BLaER1 treated with 17β-estradiol and CSF1 and Interleukin-3, amounts not matched to agents 10 nM and 100 nM (cell line): ENCODE measurements around the gene FAAH.

Experiments
- H3K27ac ChIP-seq, 11 experiments: shearing (Covaris generic); formaldehyde crosslinking; 2 replicates each; pipeline ENCODE4 v1.8.1; 2022
- H3K27me3 ChIP-seq, 11 experiments: shearing (Covaris generic); formaldehyde crosslinking; 2 replicates each; pipeline ENCODE4 v1.8.1; 2022
- H3K36me3 ChIP-seq, 11 experiments: shearing (Covaris generic); formaldehyde crosslinking; 2 replicates each; pipeline ENCODE4 v1.8.1; 2022
- H3K4me1 ChIP-seq, 10 experiments: shearing (Covaris generic); formaldehyde crosslinking; 2 replicates each; pipeline ENCODE4 v1.8.1; 2022
- H3K4me2 ChIP-seq, 11 experiments: shearing (Covaris generic); formaldehyde crosslinking; 2 replicates each; pipeline ENCODE4 v1.8.1; 2022
- H3K4me3 ChIP-seq, 10 experiments: shearing (Covaris generic); formaldehyde crosslinking; 2 replicates each; pipeline ENCODE4 v1.8.1; 2022
- H3K9ac ChIP-seq, 11 experiments: shearing (Covaris generic); formaldehyde crosslinking; 2 replicates each; pipeline ENCODE4 v1.8.1; 2022
- H3K9me3 ChIP-seq, 11 experiments: shearing (Covaris generic); formaldehyde crosslinking; replicated peaks in 1 of 11; 2 replicates each; pipeline ENCODE4 v1.8.1; 2022
- H4K20me1 ChIP-seq, 11 experiments: shearing (Covaris generic); formaldehyde crosslinking; 2 replicates each; pipeline ENCODE4 v1.8.1; 2022
- Cebpa-rat ChIP-seq, 11 experiments: shearing (Covaris generic); IDR thresholded peaks; 2 replicates each; pipeline ENCODE4 v1.8.1; 2022

FAAH gene

DNA sequence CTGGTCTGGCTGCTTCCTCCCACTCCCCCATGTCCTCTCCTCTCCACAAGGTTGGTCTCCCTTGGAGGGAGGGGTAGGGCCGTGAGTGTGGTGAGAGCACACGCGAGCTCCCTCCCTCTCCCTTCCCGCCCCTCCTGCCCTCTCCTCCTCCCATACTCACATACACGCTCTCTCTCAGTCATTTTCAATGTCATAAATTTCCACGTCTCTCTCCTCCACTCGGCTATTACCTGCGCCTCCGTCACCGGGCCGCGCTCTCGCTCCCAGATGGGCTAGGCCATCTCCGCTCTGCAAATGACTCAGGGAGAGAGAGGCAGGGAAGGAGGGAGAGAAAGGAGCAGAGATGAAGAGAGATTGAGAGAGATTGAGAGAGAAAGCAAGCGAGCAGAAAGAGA is 58.8 kb downstream of the FAAH start:
- Histone ChIP-seq H3K4me3 (no peak overlapping the region), H4K20me1 (peaks cover 0 to 26% (median 9%) of the 10 kb centered on the region in 11 experiments; a peak in 13 of 22 replicates), H3K4me1 (no peaks in the 10 kb centered on the region), H3K27ac (no peak overlapping the region), H3K9ac (no peak overlapping the region), H3K4me2 (no peak overlapping the region), H3K36me3 (no peaks in the 10 kb centered on the region), H3K27me3 (peaks cover 26 to 47% (median 32%) of the 10 kb centered on the region in 11 experiments), H3K9me3 (no peaks in the 10 kb centered on the region)
- no peak for TF ChIP-seq Cebpa-rat (IDR thresholded peaks at IDR 0.05)

DNA sequence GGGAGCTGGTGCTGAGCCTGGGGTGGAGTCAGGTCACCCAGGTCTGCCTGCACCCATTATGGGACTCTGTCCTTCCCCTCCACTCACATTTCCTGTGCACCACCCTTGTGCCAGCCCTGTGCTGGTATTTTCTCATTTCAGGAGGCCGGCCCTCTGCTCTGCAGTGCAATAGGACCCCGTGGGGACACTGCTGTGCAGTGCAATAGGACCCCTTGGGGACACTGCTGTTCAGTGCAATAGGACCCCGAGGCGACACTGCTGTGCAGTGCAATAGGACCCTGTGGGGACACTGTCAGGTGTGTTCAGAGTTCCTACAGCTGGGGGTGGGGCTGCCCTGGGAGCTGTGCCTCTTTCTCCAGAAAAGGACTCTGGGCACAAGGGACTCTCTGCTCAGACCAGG is 59.3 kb downstream of the FAAH start:
- Histone ChIP-seq H3K36me3 (no peaks in the 10 kb centered on the region), H3K4me3 (no peak overlapping the region), H3K9me3 (no peaks in the 10 kb centered on the region), H3K4me1 (no peaks in the 10 kb centered on the region), H3K9ac (no peak overlapping the region), H3K27ac (no peak overlapping the region), H3K4me2 (no peak overlapping the region), H3K27me3 (peaks cover 21 to 42% (median 27%) of the 10 kb centered on the region in 11 experiments), H4K20me1 (peaks cover 0 to 23% (median 4%) of the 10 kb centered on the region in 11 experiments; a peak in 9 of 22 replicates)
- TF ChIP-seq Cebpa-rat (IDR thresholded peaks at IDR 0.05), result no peak

DNA sequence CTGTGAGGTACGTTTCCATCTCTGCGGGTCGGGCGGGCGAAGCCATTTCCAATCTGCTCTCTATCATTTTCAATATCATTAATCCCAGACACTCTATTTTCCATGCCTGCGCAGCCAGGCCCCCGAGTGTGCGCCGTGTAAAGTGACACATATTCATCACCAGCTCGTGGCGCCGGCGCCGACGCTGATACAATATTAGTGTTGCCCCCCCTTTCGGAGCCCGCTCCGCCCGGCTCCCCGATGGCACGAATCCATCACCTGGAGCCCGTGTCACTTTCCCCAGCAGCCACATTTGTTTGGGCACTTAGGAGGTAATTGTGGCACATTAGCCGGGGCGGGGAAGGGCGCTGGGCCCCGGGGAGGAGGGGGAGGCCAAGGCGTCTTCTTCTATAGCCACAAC is 61.8 kb downstream of the FAAH start:
- TF ChIP-seq Cebpa-rat (IDR thresholded peaks at IDR 0.05), result no peak
- Histone ChIP-seq H3K9me3 (no peaks in the 10 kb centered on the region), H3K36me3 (no peaks in the 10 kb centered on the region), H3K4me1 (peaks cover 0 to 4% (median 0%) of the 10 kb centered on the region in 10 experiments; a peak in 3 of 20 replicates), H3K4me3 (no peak overlapping the region), H3K27ac (no peak overlapping the region), H3K4me2 (no peak overlapping the region), H3K27me3 (peaks cover 0 to 20% (median 2%) of the 10 kb centered on the region in 11 experiments; a peak in 13 of 22 replicates), H4K20me1 (peaks cover 0 to 17% (median 0%) of the 10 kb centered on the region in 11 experiments; a peak in 5 of 22 replicates), H3K9ac (no peak overlapping the region)

DNA sequence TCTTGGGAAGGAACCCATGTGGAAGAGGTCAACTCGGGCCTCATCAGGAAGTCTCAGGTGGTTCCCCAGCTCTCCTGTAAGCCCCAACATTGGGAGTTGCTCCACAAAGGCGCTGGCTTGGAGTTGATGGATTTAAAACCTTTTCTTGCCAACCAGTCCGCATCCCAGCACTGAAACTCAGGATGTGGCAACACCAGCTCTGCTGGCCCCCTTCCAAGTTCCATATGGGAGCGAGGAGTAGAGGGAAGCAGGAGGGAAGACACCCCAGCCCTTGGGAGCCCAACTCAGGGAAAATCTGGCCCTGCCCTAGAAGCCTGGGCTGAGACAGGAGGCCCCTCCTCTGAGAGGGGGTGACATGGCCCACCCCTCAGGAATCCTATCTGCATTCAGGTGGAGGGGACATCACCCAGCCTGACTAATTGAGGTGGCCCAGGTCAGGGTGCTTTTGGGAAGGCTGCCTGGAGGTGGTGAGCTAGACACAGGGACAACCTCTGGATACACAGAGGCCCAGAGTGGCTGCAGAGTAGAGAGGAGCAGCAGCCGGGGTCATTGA is 62.4 kb downstream of the FAAH start:
- peaks cover 0 to 13% (median 0%) of the 10 kb centered on the region in 11 experiments; a peak in 3 of 22 replicates for H4K20me1 ChIP-seq
- no peak overlapping the region for H3K4me3 ChIP-seq
- H3K4me2 ChIP-seq, result no peak overlapping the region
- H3K27ac ChIP-seq, result no peak overlapping the region
- TF ChIP-seq Cebpa-rat (IDR thresholded peaks at IDR 0.05), result no peak
- peaks cover 0 to 22% (median 4%) of the 10 kb centered on the region in 11 experiments; a peak in 7 of 22 replicates for H3K27me3 ChIP-seq
- H3K9ac ChIP-seq, result no peak overlapping the region
- no peaks in the 10 kb centered on the region for H3K9me3 ChIP-seq
- H3K36me3 ChIP-seq, result no peaks in the 10 kb centered on the region
- peaks cover 0 to 9% (median 0%) of the 10 kb centered on the region in 10 experiments; a peak in 3 of 20 replicates for H3K4me1 ChIP-seq

DNA sequence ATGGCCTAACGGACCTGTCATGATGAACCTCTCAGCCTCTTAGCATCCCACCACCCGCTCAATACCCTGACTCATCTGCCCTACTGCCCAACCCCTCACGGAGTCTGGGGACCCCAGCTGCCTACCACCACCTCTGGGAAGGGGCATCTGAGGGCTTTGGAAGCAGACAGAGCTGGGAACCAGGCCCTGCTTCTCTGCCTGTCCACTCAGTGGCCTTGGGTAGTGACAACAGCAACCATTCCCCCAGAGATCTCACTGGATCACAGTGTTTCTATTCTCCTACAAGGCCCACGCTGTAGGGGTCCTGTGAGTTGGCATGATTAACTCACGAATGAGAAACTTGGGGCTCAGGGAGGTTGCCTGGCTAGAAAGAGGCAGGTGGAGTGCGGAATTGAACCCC is 63.1 kb downstream of the FAAH start:
- no peak for TF ChIP-seq Cebpa-rat (IDR thresholded peaks at IDR 0.05)

DNA sequence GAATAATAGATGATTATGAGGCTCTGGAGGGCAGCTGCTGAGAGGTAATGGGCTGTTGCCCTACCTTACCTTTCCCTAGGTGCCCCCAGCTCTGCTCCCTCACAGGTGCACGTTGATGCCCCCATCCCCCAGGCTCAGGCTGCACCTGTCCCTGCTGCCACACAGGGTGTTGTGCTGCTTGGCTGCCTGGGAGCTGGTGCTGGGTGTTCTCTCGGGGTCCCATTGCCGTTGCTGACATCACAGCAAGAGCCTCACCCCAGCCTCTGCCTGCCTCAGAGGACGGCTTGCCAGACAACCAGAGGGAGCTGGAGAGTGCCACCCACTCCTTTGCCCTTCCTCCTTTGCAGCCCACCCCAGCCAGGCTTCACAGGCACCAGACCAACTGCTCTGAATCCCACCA is 64.1 kb downstream of the FAAH start:
- Histone ChIP-seq H3K27me3 (peaks cover 0 to 22% (median 9%) of the 10 kb centered on the region in 11 experiments; a peak in 10 of 22 replicates), H3K27ac (no peak overlapping the region), H4K20me1 (peaks cover 0 to 15% (median 0%) of the 10 kb centered on the region in 11 experiments; a peak in 3 of 22 replicates), H3K9me3 (no peaks in the 10 kb centered on the region), H3K4me1 (peaks cover 0 to 13% (median 2%) of the 10 kb centered on the region in 10 experiments; a peak in 3 of 20 replicates), H3K4me3 (no peak overlapping the region), H3K9ac (no peak overlapping the region), H3K36me3 (no peaks in the 10 kb centered on the region), H3K4me2 (no peak overlapping the region)
- no peak for TF ChIP-seq Cebpa-rat (IDR thresholded peaks at IDR 0.05)

More for the DNA sequence above, 63.1 kb downstream of the FAAH start:
- no peak overlapping the region for H3K4me3 ChIP-seq
- H3K36me3 ChIP-seq, result no peaks in the 10 kb centered on the region
- no peaks in the 10 kb centered on the region for H3K9me3 ChIP-seq
- H4K20me1 ChIP-seq, result peaks cover 0 to 16% (median 0%) of the 10 kb centered on the region in 11 experiments; a peak in 3 of 22 replicates
- H3K9ac ChIP-seq, result no peak overlapping the region
- peaks cover 0 to 13% (median 2%) of the 10 kb centered on the region in 10 experiments; a peak in 3 of 20 replicates for H3K4me1 ChIP-seq
- H3K27me3 ChIP-seq, result peaks cover 0 to 28% (median 9%) of the 10 kb centered on the region in 11 experiments; a peak in 9 of 22 replicates
- no peak overlapping the region for H3K27ac ChIP-seq
- H3K4me2 ChIP-seq, result no peak overlapping the region

DNA sequence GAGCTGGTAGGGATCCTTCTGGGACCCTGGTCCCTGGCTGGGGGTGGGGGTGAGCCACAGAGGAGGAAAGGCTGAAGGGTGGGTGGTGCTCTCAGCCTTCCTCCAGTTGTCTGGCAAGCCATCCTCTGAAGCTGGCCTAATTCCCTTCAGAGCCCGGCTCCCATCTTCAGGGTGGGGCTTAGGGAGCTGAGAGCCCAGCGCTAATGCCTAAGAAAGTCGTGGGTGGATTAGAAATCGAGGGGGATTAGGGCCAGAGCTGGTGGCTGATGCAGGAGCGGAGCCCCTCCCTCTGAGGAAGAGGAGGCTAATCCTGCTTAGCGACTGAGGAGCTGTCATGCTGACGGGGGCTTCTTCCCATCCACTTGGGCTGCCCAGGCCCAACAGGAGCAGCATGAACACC is 64.7 kb downstream of the FAAH start:
- H3K4me3 ChIP-seq, result no peak overlapping the region
- no peaks in the 10 kb centered on the region for H3K36me3 ChIP-seq
- H3K4me2 ChIP-seq, result no peak overlapping the region
- no peak for TF ChIP-seq Cebpa-rat (IDR thresholded peaks at IDR 0.05)
- H3K9ac ChIP-seq, result no peak overlapping the region
- H3K4me1 ChIP-seq, result peaks cover 0 to 13% (median 2%) of the 10 kb centered on the region in 10 experiments; a peak in 4 of 20 replicates
- H4K20me1 ChIP-seq, result peaks cover 0 to 13% (median 0%) of the 10 kb centered on the region in 11 experiments; a peak in 3 of 22 replicates
- no peak overlapping the region for H3K27ac ChIP-seq
- H3K27me3 ChIP-seq, result peaks cover 0 to 25% (median 9%) of the 10 kb centered on the region in 11 experiments; a peak in 12 of 22 replicates
- H3K9me3 ChIP-seq, result no peaks in the 10 kb centered on the region

DNA sequence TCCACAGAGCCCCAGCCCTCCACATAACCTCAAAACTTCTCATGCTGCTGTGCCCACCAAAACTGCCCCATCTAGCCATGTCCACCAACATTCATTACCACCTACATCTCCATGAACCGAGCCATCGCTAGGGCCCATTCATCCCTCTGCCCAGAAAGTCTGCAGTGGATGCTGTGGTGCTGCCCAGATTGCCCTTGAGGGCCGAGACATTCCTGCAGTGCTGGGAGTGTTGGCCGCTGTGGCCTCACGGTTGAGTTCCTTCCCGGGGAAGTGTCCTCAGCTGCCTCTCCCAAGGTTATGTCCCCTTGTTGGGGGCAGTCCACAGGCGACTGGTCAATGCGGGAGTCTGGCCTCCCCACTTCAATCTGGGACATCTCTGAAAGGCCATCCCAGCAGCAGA is 65.2 kb downstream of the FAAH start:
- Histone ChIP-seq H3K36me3 (no peaks in the 10 kb centered on the region), H3K27me3 (peaks cover under 1 to 29% (median 13%) of the 10 kb centered on the region in 11 experiments; a peak in 17 of 22 replicates), H3K9me3 (no peaks in the 10 kb centered on the region), H3K9ac (no peak overlapping the region), H3K4me2 (no peak overlapping the region), H3K4me3 (no peak overlapping the region), H3K4me1 (peaks cover 0 to 13% (median 2%) of the 10 kb centered on the region in 10 experiments; a peak in 5 of 20 replicates), H4K20me1 (peaks cover 0 to 13% (median 0%) of the 10 kb centered on the region in 11 experiments; a peak in 3 of 22 replicates), H3K27ac (no peak overlapping the region)
- TF ChIP-seq Cebpa-rat (IDR thresholded peaks at IDR 0.05), result no peak

DNA sequence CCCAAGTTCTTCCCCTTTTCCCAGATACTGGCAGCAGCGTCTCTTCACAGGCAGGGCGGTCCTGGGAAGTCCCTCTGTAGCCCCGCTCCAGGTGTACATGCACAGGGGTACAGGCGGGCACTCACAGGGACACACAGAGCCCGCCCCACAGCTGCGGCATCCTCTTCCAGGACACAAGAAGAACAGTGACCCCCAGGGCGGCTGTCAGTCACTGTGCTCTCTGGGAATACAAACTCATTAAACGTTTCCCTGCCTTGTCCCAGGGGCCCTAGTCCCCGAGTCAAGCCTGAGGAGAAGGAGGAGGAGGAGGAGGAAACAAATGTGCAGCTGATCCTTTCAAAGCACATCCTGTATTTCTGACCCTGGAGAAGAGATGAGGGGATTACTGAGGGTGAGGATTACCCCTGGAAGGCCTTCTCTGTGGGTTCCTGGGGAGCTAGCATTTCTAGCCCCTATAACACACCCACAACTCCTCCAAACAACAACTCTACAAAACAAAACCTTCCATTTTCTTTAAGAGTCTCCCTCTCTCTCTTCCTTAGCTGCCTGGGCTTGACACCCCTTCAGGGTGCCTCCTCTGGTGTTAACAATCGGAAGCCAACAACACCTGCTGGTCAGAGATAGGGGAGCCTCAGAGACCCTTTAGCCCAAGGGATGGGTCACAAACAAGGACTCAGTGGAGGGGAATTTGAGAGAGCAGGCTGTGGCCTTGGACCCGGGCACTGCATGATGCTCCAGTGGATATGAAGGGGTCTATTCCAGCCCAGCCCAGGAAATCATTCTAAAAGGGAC is 67.1 kb downstream of the FAAH start:
- H4K20me1 ChIP-seq, result peaks cover 0 to 28% (median 5%) of the 10 kb centered on the region in 11 experiments; a peak in 10 of 22 replicates
- no peak overlapping the region for H3K9ac ChIP-seq
- H3K9me3 ChIP-seq, result no peaks in the 10 kb centered on the region
- no peak for TF ChIP-seq Cebpa-rat (IDR thresholded peaks at IDR 0.05)
- H3K27me3 ChIP-seq, result peaks cover 20 to 48% (median 32%) of the 10 kb centered on the region in 11 experiments
- H3K27ac ChIP-seq, result no peak overlapping the region
- H3K4me3 ChIP-seq, result no peak overlapping the region
- H3K36me3 ChIP-seq, result no peaks in the 10 kb centered on the region
- H3K4me2 ChIP-seq, result peak overlapping the region in 3 of 11 experiments; percentile 8 to 21 (median 12); a peak in 1 of 22 replicates
- H3K4me1 ChIP-seq, result peaks cover 0 to 20% (median 5%) of the 10 kb centered on the region in 10 experiments; a peak in 11 of 20 replicates
